GM12873 (cell line): Measurements from ENCODE around the gene SLC35F6.

ENCODE experiments used
- CTCF ChIP-seq: IDR thresholded peaks from 2 replicates; pipeline ENCODE4 v1.5.1; 2012; ENCODE audit warnings: low read depth, mild to moderate bottlenecking, moderate library complexity, low read length, control low read depth; ENCODE audit not compliant: insufficient read depth; ENCODE audit errors: missing control alignments

The SLC35F6 gene

GRCh38 chr2:26720322-26721114, 43.6 kb upstream of the SLC35F6 start:
- no peak for TF ChIP-seq CTCF

DNA sequence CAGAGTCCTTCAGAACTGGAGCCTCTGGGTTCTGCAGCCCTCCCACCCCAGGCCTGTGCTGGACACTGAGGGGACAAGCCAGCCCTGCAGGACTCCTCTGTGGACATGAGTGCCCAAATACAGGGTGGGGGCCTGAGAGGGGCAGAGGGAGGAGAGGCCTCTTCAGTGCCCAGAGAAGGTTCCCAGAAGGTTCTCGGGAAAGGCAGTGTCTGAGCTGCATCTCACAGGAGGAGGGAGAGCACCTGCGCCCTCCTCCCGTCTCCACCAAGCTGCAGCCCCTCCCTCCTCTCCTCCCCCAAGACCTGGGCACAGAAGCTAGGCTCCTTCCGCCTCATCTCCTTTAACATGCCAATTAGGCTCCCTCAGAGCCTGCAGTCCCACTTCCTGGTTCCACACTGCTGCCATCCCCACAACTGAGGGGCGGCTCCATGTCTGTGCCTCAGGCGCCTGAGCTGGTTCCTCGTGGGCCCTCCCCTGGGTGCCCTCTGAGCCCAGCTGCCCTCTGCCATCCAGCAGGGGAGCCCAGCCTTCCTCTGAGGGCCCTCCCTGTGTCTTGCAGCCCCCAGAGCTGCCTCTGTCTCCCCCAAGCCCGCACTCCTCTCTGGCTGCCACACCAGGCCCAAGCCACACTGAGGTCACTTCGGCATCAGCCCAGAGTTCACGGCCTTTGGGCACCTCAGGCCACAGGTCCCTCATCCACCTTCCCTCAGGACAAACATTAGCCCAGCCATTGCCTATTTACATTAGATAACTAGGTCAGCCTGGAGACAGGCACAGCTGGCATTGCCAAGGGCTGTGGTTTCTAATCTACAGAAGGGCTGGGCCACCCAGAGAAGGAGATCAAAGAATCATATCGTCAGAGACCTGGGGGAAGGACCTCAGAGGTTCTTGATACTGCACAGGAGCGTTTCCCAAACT, 42.7 kb upstream of the SLC35F6 start:
- no peak for TF ChIP-seq CTCF

- no peak for TF ChIP-seq CTCF
These were observed 41.8 kb upstream of the SLC35F6 start for GRCh38 chr2:26722328-26722727.

- TF ChIP-seq CTCF: no peak
These were observed 41.2 kb upstream of the SLC35F6 start for GRCh38 chr2:26722911-26723310.

- TF ChIP-seq CTCF: no peak
These were observed 40.6 kb upstream of the SLC35F6 start for GRCh38 chr2:26723475-26723874.

DNA sequence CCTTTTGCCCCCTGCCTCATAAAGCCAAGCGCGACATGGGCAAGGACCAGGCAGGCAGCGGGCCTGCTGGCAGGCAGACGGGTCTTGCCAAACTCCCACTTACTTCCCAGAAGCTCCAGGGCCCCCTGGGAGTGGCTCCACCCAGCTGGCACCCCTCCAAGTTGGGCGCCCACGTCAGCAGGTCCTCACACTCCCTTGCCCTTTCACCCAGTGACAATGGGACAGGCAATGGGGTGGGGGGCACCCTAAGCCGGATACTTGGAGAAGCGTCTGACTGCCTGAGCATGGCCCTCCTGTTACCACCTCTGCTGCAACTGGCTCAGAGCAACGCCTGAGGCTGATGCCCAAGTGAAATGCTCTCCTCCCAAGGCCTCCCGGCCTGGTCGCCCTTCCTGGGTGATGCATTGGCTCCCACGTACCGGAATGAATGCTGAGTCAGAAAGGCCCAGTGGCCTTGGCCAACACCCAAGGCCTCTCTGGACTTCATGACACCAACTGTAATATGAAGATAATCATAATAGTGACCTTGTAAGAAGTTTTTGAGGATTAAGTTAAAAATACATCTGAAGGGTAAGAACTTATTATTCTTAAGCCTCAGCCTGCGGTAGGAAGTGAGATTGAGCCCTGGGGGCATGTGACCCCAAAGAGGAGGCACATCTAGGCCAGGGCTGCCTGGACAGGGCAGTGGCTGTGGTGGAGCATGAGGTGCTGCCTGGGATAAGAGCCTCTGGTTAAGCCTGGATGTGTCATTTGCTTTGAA, 39.9 kb upstream of the SLC35F6 start:
- TF ChIP-seq CTCF: no peak
